SK-N-SH treated with all-trans-retinoic acid at 6 μM for 48 hours (cell line): Measurements from ENCODE around the gene PPP1R26.
"Not testable (repeated sequence)": the region's sequence is repeated elsewhere in the genome, so short reads cannot be mapped to it uniquely, and the experiment has no call there.

Experiments
- ATAC-seq: fragments of 200-7000 bp; cut with Tn5 transposase; 3 replicates; pipeline ENCODE4 v1.9.1; 2020; ENCODE audit warnings: mild to moderate bottlenecking, moderate library complexity
- ARNTL ChIP-seq: fragments of 450-650 bp; formaldehyde crosslinking; IDR thresholded peaks from 2 replicates; pipeline ENCODE4 v1.5.0; 2020; ENCODE audit warnings: low read depth, mild to moderate bottlenecking, moderate library complexity, borderline replicate concordance
- BACH2 ChIP-seq: fragments of 250-450 bp; sonication (Bioruptor Pico); IDR thresholded peaks from 2 replicates; pipeline ENCODE4 v1.9.0; 2021; ENCODE audit warnings: mild to moderate bottlenecking, borderline replicate concordance
- CSDC2 ChIP-seq: fragments of 250-450 bp; sonication (Bioruptor Pico); IDR thresholded peaks from 2 replicates; pipeline ENCODE4 v1.5.0; 2020; ENCODE audit warnings: mild to moderate bottlenecking, moderate library complexity
- ESRRG ChIP-seq: fragments of 250-450 bp; sonication (Bioruptor Pico); IDR thresholded peaks from 2 replicates; pipeline ENCODE4 v1.6.1; 2021; ENCODE audit warnings: mild to moderate bottlenecking
- GLIS3 ChIP-seq: fragments of 250-450 bp; sonication (Bioruptor Pico); IDR thresholded peaks from 2 replicates; pipeline ENCODE4 v1.5.0; 2020; ENCODE audit warnings: mild to moderate bottlenecking, moderate library complexity
- OSR1 ChIP-seq: fragments of 250-450 bp; sonication (Bioruptor Pico); IDR thresholded peaks from 2 replicates; pipeline ENCODE4 v1.8.0; 2022; ENCODE audit warnings: moderate library complexity, mild to moderate bottlenecking, inconsistent platforms
- RARB ChIP-seq: fragments of 250-450 bp; sonication (Bioruptor Pico); IDR thresholded peaks from 2 replicates; pipeline ENCODE4 v1.8.0; 2021; ENCODE audit warnings: mild to moderate bottlenecking, moderate library complexity
- SNAI2 ChIP-seq: fragments of 250-450 bp; sonication (Bioruptor Pico); IDR thresholded peaks from 2 replicates; pipeline ENCODE4 v1.5.0; 2020; ENCODE audit warnings: mild to moderate bottlenecking, moderate library complexity
- TCF4 ChIP-seq: fragments of 250-450 bp; sonication (Bioruptor Pico); IDR thresholded peaks from 2 replicates; pipeline ENCODE4 v1.8.0; 2021; ENCODE audit warnings: mild to moderate bottlenecking, moderate library complexity, borderline replicate concordance
- TOX ChIP-seq: fragments of 250-450 bp; sonication (Bioruptor Pico); IDR thresholded peaks from 2 replicates; pipeline ENCODE4 v1.8.0; 2021; ENCODE audit warnings: mild to moderate bottlenecking, moderate library complexity, borderline replicate concordance
- ZC3H10 ChIP-seq: fragments of 250-450 bp; sonication (Bioruptor Pico); IDR thresholded peaks from 2 replicates; pipeline ENCODE4 v1.5.1; 2021; ENCODE audit warnings: mild to moderate bottlenecking, moderate library complexity
- ZFP30 ChIP-seq: fragments of 450-650 bp; formaldehyde crosslinking; IDR thresholded peaks from 2 replicates; pipeline ENCODE4 v1.5.0; 2022; ENCODE audit warnings: mild to moderate bottlenecking, moderate library complexity
- ZNF565 ChIP-seq: fragments of 450-650 bp; formaldehyde crosslinking; conservative IDR thresholded peaks from 2 replicates; pipeline ENCODE4 v1.5.0; 2020; ENCODE audit warnings: low read depth, mild to moderate bottlenecking, moderate library complexity
- ZNF70 ChIP-seq: fragments of 450-650 bp; formaldehyde crosslinking; IDR thresholded peaks from 2 replicates; pipeline ENCODE4 v1.5.0; 2020; ENCODE audit warnings: mild to moderate bottlenecking, moderate library complexity
- ZNF8 ChIP-seq: fragments of 450-650 bp; formaldehyde crosslinking; IDR thresholded peaks from 2 replicates; pipeline ENCODE4 v1.5.0; 2020; ENCODE audit warnings: mild to moderate bottlenecking, moderate library complexity
- TF ChIP-seq, protein P1 (sequence below): fragments of 250-450 bp; sonication (Bioruptor Pico); IDR thresholded peaks from 2 replicates; pipeline ENCODE4 v1.5.0; 2020; ENCODE audit warnings: mild to moderate bottlenecking, moderate library complexity
- TF ChIP-seq, protein P2 (sequence below): fragments of 250-450 bp; sonication (Bioruptor Pico); IDR thresholded peaks from 2 replicates; pipeline ENCODE4 v1.5.1; 2021; ENCODE audit warnings: mild to moderate bottlenecking, moderate library complexity
- TF ChIP-seq, protein P3 (sequence below): fragments of 250-450 bp; sonication (Bioruptor Pico); IDR thresholded peaks from 2 replicates; pipeline ENCODE4 v1.8.0; 2020; ENCODE audit warnings: mild to moderate bottlenecking, moderate library complexity, borderline replicate concordance
- TF ChIP-seq, protein P4 (sequence below): fragments of 250-450 bp; sonication (Bioruptor Pico); IDR thresholded peaks from 2 replicates; pipeline ENCODE4 v1.5.1; 2020; ENCODE audit warnings: low read depth, mild to moderate bottlenecking, moderate library complexity

PPP1R26 gene

DNA sequence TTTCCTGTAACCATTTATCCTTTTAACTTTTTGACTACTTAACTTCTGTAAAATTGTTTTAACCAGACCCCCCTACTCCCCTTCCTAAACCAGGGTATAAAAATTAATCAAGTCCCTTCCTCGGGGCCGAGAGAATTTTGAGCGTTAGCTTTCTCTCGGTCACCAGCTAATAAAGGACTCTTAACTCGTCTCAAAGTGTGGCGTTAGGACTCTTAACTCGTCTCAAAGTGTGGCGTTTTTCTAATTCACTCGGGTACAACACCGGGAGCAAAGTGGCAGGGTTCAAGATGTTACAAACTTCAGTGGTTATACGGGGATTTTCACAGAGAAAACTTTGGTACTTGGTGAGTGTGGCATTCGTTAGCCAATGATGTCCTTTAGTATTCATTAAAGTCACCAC, 39.7 kb upstream of the PPP1R26 start:
- no peak for TF ChIP-seq RARB (CRISPR knock-in tag)
- TF ChIP-seq, protein P1, sequence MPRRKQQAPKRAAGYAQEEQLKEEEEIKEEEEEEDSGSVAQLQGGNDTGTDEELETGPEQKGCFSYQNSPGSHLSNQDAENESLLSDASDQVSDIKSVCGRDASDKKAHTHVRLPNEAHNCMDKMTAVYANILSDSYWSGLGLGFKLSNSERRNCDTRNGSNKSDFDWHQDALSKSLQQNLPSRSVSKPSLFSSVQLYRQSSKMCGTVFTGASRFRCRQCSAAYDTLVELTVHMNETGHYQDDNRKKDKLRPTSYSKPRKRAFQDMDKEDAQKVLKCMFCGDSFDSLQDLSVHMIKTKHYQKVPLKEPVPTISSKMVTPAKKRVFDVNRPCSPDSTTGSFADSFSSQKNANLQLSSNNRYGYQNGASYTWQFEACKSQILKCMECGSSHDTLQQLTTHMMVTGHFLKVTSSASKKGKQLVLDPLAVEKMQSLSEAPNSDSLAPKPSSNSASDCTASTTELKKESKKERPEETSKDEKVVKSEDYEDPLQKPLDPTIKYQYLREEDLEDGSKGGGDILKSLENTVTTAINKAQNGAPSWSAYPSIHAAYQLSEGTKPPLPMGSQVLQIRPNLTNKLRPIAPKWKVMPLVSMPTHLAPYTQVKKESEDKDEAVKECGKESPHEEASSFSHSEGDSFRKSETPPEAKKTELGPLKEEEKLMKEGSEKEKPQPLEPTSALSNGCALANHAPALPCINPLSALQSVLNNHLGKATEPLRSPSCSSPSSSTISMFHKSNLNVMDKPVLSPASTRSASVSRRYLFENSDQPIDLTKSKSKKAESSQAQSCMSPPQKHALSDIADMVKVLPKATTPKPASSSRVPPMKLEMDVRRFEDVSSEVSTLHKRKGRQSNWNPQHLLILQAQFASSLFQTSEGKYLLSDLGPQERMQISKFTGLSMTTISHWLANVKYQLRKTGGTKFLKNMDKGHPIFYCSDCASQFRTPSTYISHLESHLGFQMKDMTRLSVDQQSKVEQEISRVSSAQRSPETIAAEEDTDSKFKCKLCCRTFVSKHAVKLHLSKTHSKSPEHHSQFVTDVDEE: no peak
- no peak for TF ChIP-seq ZC3H10 (CRISPR knock-in tag)
- TF ChIP-seq, protein P2, sequence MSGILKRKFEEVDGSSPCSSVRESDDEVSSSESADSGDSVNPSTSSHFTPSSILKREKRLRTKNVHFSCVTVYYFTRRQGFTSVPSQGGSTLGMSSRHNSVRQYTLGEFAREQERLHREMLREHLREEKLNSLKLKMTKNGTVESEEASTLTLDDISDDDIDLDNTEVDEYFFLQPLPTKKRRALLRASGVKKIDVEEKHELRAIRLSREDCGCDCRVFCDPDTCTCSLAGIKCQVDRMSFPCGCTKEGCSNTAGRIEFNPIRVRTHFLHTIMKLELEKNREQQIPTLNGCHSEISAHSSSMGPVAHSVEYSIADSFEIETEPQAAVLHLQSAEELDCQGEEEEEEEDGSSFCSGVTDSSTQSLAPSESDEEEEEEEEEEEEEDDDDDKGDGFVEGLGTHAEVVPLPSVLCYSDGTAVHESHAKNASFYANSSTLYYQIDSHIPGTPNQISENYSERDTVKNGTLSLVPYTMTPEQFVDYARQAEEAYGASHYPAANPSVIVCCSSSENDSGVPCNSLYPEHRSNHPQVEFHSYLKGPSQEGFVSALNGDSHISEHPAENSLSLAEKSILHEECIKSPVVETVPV (CRISPR knock-in tag): no peak
- TF ChIP-seq ZFP30: no peak
- no peak for TF ChIP-seq CSDC2 (CRISPR knock-in tag)
- no peak for TF ChIP-seq SNAI2 (CRISPR knock-in tag)
- TF ChIP-seq ZNF70: no peak
- no peak for TF ChIP-seq TCF4
- TF ChIP-seq OSR1: no peak
- TF ChIP-seq TOX (CRISPR knock-in tag): no peak
- no peak for TF ChIP-seq ZNF565 (CRISPR knock-in tag)
- TF ChIP-seq ZNF8: no peak
- TF ChIP-seq, protein P3, sequence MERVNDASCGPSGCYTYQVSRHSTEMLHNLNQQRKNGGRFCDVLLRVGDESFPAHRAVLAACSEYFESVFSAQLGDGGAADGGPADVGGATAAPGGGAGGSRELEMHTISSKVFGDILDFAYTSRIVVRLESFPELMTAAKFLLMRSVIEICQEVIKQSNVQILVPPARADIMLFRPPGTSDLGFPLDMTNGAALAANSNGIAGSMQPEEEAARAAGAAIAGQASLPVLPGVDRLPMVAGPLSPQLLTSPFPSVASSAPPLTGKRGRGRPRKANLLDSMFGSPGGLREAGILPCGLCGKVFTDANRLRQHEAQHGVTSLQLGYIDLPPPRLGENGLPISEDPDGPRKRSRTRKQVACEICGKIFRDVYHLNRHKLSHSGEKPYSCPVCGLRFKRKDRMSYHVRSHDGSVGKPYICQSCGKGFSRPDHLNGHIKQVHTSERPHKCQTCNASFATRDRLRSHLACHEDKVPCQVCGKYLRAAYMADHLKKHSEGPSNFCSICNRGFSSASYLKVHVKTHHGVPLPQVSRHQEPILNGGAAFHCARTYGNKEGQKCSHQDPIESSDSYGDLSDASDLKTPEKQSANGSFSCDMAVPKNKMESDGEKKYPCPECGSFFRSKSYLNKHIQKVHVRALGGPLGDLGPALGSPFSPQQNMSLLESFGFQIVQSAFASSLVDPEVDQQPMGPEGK (CRISPR knock-in tag): no peak
- ATAC-seq: no peak

DNA sequence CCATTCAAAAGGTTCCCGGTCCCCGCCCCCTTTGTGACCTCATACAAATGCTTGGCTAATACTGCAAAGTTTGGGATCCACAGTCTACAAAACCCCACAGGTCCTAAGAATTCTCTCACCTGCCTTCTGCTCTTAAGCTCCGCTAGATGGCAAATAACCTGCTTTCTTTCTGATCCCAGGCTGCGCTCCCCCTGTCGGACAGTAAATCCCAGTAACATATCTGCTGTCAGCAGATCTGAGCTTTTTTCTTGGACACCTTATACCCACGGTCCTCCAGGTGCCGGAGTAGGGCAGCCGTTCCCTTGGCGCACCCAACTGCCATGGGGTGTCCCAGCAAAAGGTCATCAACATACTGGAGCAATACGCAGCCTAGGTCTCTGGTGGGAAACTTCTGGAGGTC, 39.0 kb upstream of the PPP1R26 start:
- ATAC-seq: no peak
- TF ChIP-seq OSR1 (no peak), ARNTL (CRISPR knock-in tag) (no peak)

DNA sequence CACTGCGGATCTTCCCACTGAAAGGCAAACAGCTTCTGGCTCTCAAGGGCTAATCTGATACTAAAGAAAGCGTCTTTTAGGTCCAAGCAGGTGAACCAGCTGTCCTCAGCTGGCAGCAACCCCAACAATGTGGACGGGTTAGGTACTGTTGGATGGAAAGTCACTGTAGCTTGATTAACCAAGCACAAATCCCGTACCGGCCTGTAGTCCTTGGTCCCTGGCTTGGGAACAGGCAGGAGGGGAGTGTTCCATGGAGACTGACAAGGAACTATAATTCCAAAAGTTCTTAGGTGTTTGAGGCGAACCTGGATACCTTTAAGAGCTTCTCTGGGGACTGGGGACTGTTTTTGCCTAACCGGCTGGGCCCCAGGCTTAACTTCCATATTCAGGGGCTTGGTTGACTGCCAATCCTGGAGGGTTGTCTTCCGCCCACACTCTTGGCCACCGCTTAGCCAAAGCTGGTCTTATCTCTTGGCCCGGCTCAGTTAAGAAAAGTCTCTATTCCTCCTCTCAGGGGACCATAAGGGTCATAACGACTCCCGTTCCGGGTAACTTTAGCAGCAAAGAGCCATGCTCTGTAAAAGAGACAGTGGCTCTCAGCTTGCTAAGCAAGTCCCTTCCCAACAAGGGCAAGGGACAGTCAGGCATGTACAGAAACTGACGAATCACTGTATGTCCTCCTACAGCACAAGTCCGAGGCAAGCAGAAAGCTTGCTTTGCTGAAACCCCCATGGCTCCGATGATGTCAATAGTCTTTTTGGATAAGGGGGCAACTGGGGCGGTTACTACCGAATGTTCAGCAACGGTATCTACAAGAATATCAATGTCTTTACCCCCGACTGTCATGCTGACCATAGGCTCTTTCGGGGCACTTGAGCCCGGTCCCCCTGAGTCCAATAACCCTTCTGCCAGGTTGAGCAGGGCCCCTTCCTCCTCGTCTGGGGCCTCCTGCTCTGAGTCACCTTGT, 38.2 kb upstream of the PPP1R26 start:
- not testable (repeated sequence) for ATAC-seq

DNA sequence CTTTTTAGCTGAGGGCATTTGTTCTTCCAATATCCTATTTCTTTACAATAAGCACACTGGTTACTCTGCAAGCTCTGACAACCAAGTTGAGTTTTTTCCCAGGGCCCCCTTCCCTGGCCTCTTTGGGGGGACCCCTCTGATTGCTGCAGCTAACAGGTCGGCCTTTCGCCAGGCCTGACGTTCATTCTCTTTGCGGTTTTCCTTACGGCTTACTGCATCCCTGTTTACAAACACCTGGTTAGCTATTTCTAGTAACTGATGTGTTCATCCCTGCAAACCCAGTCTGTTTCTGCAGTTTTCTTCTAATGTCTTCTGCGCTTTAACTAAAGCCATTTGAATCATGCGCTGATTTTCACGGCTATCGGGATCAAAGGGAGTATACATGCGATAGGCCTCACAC, 37.5 kb upstream of the PPP1R26 start:
- TF ChIP-seq, protein P2 (CRISPR knock-in tag): no peak
- TF ChIP-seq ZFP30 (no peak), OSR1 (no peak), SNAI2 (CRISPR knock-in tag) (no peak), TOX (CRISPR knock-in tag) (no peak), GLIS3 (CRISPR knock-in tag) (no peak), ESRRG (CRISPR knock-in tag) (no peak), ARNTL (CRISPR knock-in tag) (no peak), BACH2 (no peak), RARB (CRISPR knock-in tag) (no peak)
- TF ChIP-seq, protein P4, sequence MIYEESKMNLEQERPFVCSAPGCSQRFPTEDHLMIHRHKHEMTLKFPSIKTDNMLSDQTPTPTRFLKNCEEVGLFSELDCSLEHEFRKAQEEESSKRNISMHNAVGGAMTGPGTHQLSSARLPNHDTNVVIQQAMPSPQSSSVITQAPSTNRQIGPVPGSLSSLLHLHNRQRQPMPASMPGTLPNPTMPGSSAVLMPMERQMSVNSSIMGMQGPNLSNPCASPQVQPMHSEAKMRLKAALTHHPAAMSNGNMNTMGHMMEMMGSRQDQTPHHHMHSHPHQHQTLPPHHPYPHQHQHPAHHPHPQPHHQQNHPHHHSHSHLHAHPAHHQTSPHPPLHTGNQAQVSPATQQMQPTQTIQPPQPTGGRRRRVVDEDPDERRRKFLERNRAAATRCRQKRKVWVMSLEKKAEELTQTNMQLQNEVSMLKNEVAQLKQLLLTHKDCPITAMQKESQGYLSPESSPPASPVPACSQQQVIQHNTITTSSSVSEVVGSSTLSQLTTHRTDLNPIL: no peak
- TF ChIP-seq, protein P1: no peak
- no peak for ATAC-seq
